ENCODE data around the gene VANGL2. TPM values are rescaled to one million over a fixed set of nuclear protein-coding genes. Genes with fewer than 3 reads are reported as not detected.

VANGL2 gene
- polyA plus RNA-seq, 4 donors: 0.27 to 20.6 (median 3.0) TPM

GRCh38 chr1:160431006-160431405 is 30.6 kb downstream of the VANGL2 start:
- no peaks in the 10 kb centered on the region for H3K9me3 ChIP-seq (ENCODE audit: control insufficient read depth in 2 of 2, insufficient read depth in 1 of 2, low read depth in 1 of 2, low read length in 1 of 2)
- H3K4me1 ChIP-seq (ENCODE audit: control insufficient read depth in 3 of 3, insufficient read depth in 2 of 3, low read depth in 1 of 3, low read length in 2 of 3): peaks cover 0 to 7% (median 0%) of the 10 kb centered on the region in 3 donors
- H3K27ac ChIP-seq (ENCODE audit: low read depth in 1 of 3, low read length in 2 of 3): no peak overlapping the region
- H3K36me3 ChIP-seq (ENCODE audit: control insufficient read depth in 3 of 3, insufficient read depth in 2 of 3, low read depth in 1 of 3, low read length in 3 of 3): peaks cover 0 to 15% (median 0%) of the 10 kb centered on the region in 3 donors
- H3K4me3 ChIP-seq (ENCODE audit: low read depth in 1 of 3, low read length in 3 of 3): no peak overlapping the region
- WGBS, 3 donors: 75 to 80% (median 76%) methylated on average over 5 of the region's 5 CpGs
- FAIRE-seq (no peak), DNase-seq (no peak)
- H3K27me3 ChIP-seq (ENCODE audit: control insufficient read depth in 3 of 3, insufficient read depth in 3 of 3, low read length in 3 of 3): no peaks in the 10 kb centered on the region

GRCh38 chr1:160431571-160431970 is 31.2 kb downstream of the VANGL2 start:
- no peak overlapping the region for H3K27ac ChIP-seq (ENCODE audit: low read depth in 1 of 3, low read length in 2 of 3)
- no peaks in the 10 kb centered on the region for H3K9me3 ChIP-seq (ENCODE audit: control insufficient read depth in 2 of 2, insufficient read depth in 1 of 2, low read depth in 1 of 2, low read length in 1 of 2)
- H3K4me3 ChIP-seq (ENCODE audit: low read depth in 1 of 3, low read length in 3 of 3): no peak overlapping the region
- 74 to 86% (median 80%) methylated on average over 2 of the region's 2 CpGs for WGBS, 3 donors
- H3K4me1 ChIP-seq (ENCODE audit: control insufficient read depth in 3 of 3, insufficient read depth in 2 of 3, low read depth in 1 of 3, low read length in 2 of 3): peaks cover 0 to 7% (median 0%) of the 10 kb centered on the region in 3 donors
- peaks cover 0 to 11% (median 0%) of the 10 kb centered on the region in 3 donors for H3K36me3 ChIP-seq (ENCODE audit: control insufficient read depth in 3 of 3, insufficient read depth in 2 of 3, low read depth in 1 of 3, low read length in 3 of 3)
- no peak for DNase-seq
- no peak for FAIRE-seq
- no peaks in the 10 kb centered on the region for H3K27me3 ChIP-seq (ENCODE audit: control insufficient read depth in 3 of 3, insufficient read depth in 3 of 3, low read length in 3 of 3)

- Histone ChIP-seq H3K9me3 (ENCODE audit: control insufficient read depth in 2 of 2, insufficient read depth in 1 of 2, low read depth in 1 of 2, low read length in 1 of 2) (no peaks in the 10 kb centered on the region), H3K27ac (ENCODE audit: low read depth in 1 of 3, low read length in 2 of 3) (no peak overlapping the region), H3K27me3 (ENCODE audit: control insufficient read depth in 3 of 3, insufficient read depth in 3 of 3, low read length in 3 of 3) (no peaks in the 10 kb centered on the region), H3K4me3 (ENCODE audit: low read depth in 1 of 3, low read length in 3 of 3) (no peak overlapping the region), H3K4me1 (ENCODE audit: control insufficient read depth in 3 of 3, insufficient read depth in 2 of 3, low read depth in 1 of 3, low read length in 2 of 3) (peaks cover 0 to 7% (median 2%) of the 10 kb centered on the region in 3 donors), H3K36me3 (ENCODE audit: control insufficient read depth in 3 of 3, insufficient read depth in 2 of 3, low read depth in 1 of 3, low read length in 3 of 3) (peaks cover 0 to 7% (median 0%) of the 10 kb centered on the region in 3 donors)
- DNase-seq (peak in 1 of 2 donors; percentile 16), FAIRE-seq (no peak)
These were observed 32.0 kb downstream of the VANGL2 start for GRCh38 chr1:160432371-160432786.

GRCh38 chr1:160436966-160437365 is 36.6 kb downstream of the VANGL2 start:
- no peaks in the 10 kb centered on the region for H3K27me3 ChIP-seq (ENCODE audit: control insufficient read depth in 3 of 3, insufficient read depth in 3 of 3, low read length in 3 of 3)
- no peaks in the 10 kb centered on the region for H3K9me3 ChIP-seq (ENCODE audit: control insufficient read depth in 2 of 2, insufficient read depth in 1 of 2, low read depth in 1 of 2, low read length in 1 of 2)
- H3K4me1 ChIP-seq (ENCODE audit: control insufficient read depth in 3 of 3, insufficient read depth in 2 of 3, low read depth in 1 of 3, low read length in 2 of 3): peaks cover 0 to 5% (median 2%) of the 10 kb centered on the region in 3 donors
- H3K4me3 ChIP-seq (ENCODE audit: low read depth in 1 of 3, low read length in 3 of 3): no peak overlapping the region
- FAIRE-seq: no peak
- peak overlapping the region in 1 of 3 donors; percentile 30 for H3K27ac ChIP-seq (ENCODE audit: low read depth in 1 of 3, low read length in 2 of 3)
- H3K36me3 ChIP-seq (ENCODE audit: control insufficient read depth in 3 of 3, insufficient read depth in 2 of 3, low read depth in 1 of 3, low read length in 3 of 3): no peaks in the 10 kb centered on the region
- 63 to 83% (median 82%) methylated on average over 2 of the region's 2 CpGs for WGBS, 3 donors
- DNase-seq: no peak

- Histone ChIP-seq H3K9me3 (ENCODE audit: control insufficient read depth in 2 of 2, insufficient read depth in 1 of 2, low read depth in 1 of 2, low read length in 1 of 2) (no peaks in the 10 kb centered on the region), H3K27me3 (ENCODE audit: control insufficient read depth in 3 of 3, insufficient read depth in 3 of 3, low read length in 3 of 3) (no peaks in the 10 kb centered on the region), H3K27ac (ENCODE audit: low read depth in 1 of 3, low read length in 2 of 3) (peak overlapping the region; percentile 35 to 88 (median 55)), H3K36me3 (ENCODE audit: control insufficient read depth in 3 of 3, insufficient read depth in 2 of 3, low read depth in 1 of 3, low read length in 3 of 3) (no peaks in the 10 kb centered on the region), H3K4me1 (ENCODE audit: control insufficient read depth in 3 of 3, insufficient read depth in 2 of 3, low read depth in 1 of 3, low read length in 2 of 3) (peaks cover 0 to 5% (median 2%) of the 10 kb centered on the region in 3 donors), H3K4me3 (ENCODE audit: low read depth in 1 of 3, low read length in 3 of 3) (peak overlapping the region in 1 of 3 donors; percentile 8)
- peak; percentile 56 to 69 for DNase-seq
- no peak for FAIRE-seq
- WGBS, 3 donors: 14 to 31% (median 23%) methylated on average over 4 of the region's 4 CpGs
These were observed 37.3 kb downstream of the VANGL2 start for GRCh38 chr1:160437432-160438316.

- peak in 1 of 2 donors; percentile 17 for DNase-seq
- Histone ChIP-seq H3K27ac (ENCODE audit: low read depth in 1 of 3, low read length in 2 of 3) (peak overlapping the region; percentile 32 to 88 (median 35)), H3K36me3 (ENCODE audit: control insufficient read depth in 3 of 3, insufficient read depth in 2 of 3, low read depth in 1 of 3, low read length in 3 of 3) (no peaks in the 10 kb centered on the region), H3K27me3 (ENCODE audit: control insufficient read depth in 3 of 3, insufficient read depth in 3 of 3, low read length in 3 of 3) (no peaks in the 10 kb centered on the region), H3K4me3 (ENCODE audit: low read depth in 1 of 3, low read length in 3 of 3) (peak overlapping the region in 1 of 3 donors; percentile 8), H3K9me3 (ENCODE audit: control insufficient read depth in 2 of 2, insufficient read depth in 1 of 2, low read depth in 1 of 2, low read length in 1 of 2) (no peaks in the 10 kb centered on the region), H3K4me1 (ENCODE audit: control insufficient read depth in 3 of 3, insufficient read depth in 2 of 3, low read depth in 1 of 3, low read length in 2 of 3) (peaks cover 0 to 5% (median 2%) of the 10 kb centered on the region in 3 donors)
- FAIRE-seq: no peak
- WGBS, 3 donors: 67 to 76% (median 71%) methylated on average over 4 of the region's 4 CpGs
These were observed 38.1 kb downstream of the VANGL2 start for GRCh38 chr1:160438317-160438918.

- WGBS, 3 donors: 92 to 100% (median 95%) methylated on average over 2 of the region's 2 CpGs
- FAIRE-seq: no peak
- Histone ChIP-seq H3K27me3 (ENCODE audit: control insufficient read depth in 3 of 3, insufficient read depth in 3 of 3, low read length in 3 of 3) (no peaks in the 10 kb centered on the region), H3K4me3 (ENCODE audit: low read depth in 1 of 3, low read length in 3 of 3) (no peak overlapping the region), H3K36me3 (ENCODE audit: control insufficient read depth in 3 of 3, insufficient read depth in 2 of 3, low read depth in 1 of 3, low read length in 3 of 3) (no peaks in the 10 kb centered on the region), H3K4me1 (ENCODE audit: control insufficient read depth in 3 of 3, insufficient read depth in 2 of 3, low read depth in 1 of 3, low read length in 2 of 3) (peaks cover 0 to 5% (median 2%) of the 10 kb centered on the region in 3 donors), H3K27ac (ENCODE audit: low read depth in 1 of 3, low read length in 2 of 3) (no peak overlapping the region), H3K9me3 (ENCODE audit: control insufficient read depth in 2 of 2, insufficient read depth in 1 of 2, low read depth in 1 of 2, low read length in 1 of 2) (no peaks in the 10 kb centered on the region)
- DNase-seq: no peak
These were observed 38.6 kb downstream of the VANGL2 start for GRCh38 chr1:160438935-160439334.

GRCh38 chr1:160439718-160440117 is 39.4 kb downstream of the VANGL2 start:
- H3K27me3 ChIP-seq (ENCODE audit: control insufficient read depth in 3 of 3, insufficient read depth in 3 of 3, low read length in 3 of 3): no peaks in the 10 kb centered on the region
- DNase-seq (no peak), FAIRE-seq (peak; percentile 81)
- no peak overlapping the region for H3K4me3 ChIP-seq (ENCODE audit: low read depth in 1 of 3, low read length in 3 of 3)
- H3K4me1 ChIP-seq (ENCODE audit: control insufficient read depth in 3 of 3, insufficient read depth in 2 of 3, low read depth in 1 of 3, low read length in 2 of 3): peaks cover 0 to 5% (median 2%) of the 10 kb centered on the region in 3 donors
- H3K36me3 ChIP-seq (ENCODE audit: control insufficient read depth in 3 of 3, insufficient read depth in 2 of 3, low read depth in 1 of 3, low read length in 3 of 3): no peaks in the 10 kb centered on the region
- WGBS, 3 donors: 51 to 74% (median 64%) methylated on average over 2 of the region's 2 CpGs
- H3K27ac ChIP-seq (ENCODE audit: low read depth in 1 of 3, low read length in 2 of 3): no peak overlapping the region
- H3K9me3 ChIP-seq (ENCODE audit: control insufficient read depth in 2 of 2, insufficient read depth in 1 of 2, low read depth in 1 of 2, low read length in 1 of 2): no peaks in the 10 kb centered on the region
